DMS79 (cell line): ENCODE measurements around the gene SHROOM3.
A peak's percentile ranks its signal among the peaks of the same experiment; 100 is the strongest.
"Not testable (repeated sequence)": the region's sequence is repeated elsewhere in the genome, so short reads cannot be mapped to it uniquely, and the experiment has no call there.

ENCODE experiments used
- DNase-seq: peaks from one replicate; lab custom pipeline; 2025; lab: John Stamatoyannopoulos, UW

Gene SHROOM3

GRCh38 chr4:76594173-76594572, 159.1 kb downstream of the SHROOM3 start:
- no peak for DNase-seq

DNA sequence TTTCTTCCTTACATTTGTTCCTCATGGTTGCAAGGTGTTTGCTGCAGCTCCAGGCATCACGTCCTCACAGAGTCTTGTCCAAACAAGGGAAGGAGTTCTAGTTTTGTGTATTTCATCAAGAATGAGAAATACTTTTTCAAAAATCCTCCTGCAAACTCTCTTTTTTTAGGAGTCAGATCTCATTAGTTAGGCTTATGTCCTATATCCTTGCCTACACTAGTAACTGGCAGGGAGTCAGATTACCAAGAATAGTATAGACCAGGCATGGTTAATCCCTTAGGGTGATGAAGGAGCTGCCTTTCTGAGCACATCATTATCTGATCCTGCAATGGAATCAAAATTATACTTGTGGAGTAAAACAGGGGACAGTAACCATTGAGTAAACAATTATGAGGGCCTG, 160.4 kb downstream of the SHROOM3 start:
- DNase-seq: no peak

DNA sequence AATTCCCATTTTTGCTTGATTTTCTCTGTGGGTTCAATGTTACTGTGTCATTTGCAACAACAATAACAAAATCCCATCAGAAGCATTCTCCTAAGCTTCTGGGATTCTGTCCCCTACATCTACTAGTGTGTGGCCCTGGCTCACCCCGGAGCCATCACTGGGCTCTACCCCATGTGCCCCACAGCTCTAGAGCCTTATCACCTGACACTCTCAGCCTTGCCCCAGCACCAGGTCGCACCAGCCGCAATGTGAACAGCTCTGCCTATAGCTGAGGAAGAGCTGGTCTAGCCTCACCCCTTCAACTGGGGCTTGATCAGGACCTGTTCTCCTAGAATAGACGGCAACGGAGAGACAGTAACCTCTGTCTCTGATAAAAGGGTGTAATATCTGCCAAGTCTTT, 161.7 kb downstream of the SHROOM3 start:
- no peak for DNase-seq

- DNase-seq: no peak
These were observed 162.5 kb downstream of the SHROOM3 start for GRCh38 chr4:76597423-76597979.

GRCh38 chr4:76600447-76600846, 165.4 kb downstream of the SHROOM3 start:
- no peak for DNase-seq

DNA sequence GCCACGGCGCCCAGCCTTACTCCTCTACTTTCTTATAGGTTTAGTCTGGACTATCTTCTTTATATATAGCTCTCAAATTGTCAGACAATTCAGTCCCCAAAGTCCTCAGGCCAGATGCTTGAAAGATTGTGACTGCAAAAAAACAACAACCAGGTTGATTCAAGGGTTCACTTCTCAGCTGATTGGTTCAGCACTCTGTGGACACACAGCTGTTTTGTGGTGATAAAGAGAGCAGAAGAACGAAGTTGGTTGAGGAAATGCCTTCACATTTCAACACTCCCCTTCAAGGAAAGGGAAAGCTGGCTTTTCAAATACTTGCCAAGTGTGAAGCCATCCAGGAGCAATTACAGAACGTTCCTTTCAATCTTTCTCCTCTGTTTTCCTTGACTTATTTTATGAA, 166.8 kb downstream of the SHROOM3 start:
- DNase-seq: no peak

- DNase-seq: no peak
These were observed 170.1 kb downstream of the SHROOM3 start for GRCh38 chr4:76605099-76605563.

GRCh38 chr4:76606645-76607265, 171.7 kb downstream of the SHROOM3 start:
- DNase-seq: no peak

GRCh38 chr4:76607266-76607799, 172.3 kb downstream of the SHROOM3 start:
- no peak for DNase-seq

DNA sequence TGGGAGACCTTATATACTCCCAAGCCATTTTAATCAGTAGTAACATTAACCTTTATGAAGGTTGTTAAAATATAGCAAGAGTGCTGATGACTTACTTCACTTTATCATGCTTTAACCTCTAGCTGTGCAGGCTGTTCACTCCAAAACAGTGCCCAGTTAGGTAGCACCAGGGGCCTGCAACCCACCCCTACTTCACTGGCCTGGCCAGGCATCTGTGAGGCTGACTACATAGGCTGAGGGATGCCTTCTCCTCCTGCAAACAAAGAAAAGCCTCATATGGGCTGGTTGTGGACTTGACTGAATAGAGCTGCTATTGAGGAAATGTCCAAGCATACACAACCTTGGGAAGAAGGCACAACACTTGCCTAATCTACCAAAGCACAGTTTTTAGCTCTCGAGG, 172.8 kb downstream of the SHROOM3 start:
- no peak for DNase-seq

DNA sequence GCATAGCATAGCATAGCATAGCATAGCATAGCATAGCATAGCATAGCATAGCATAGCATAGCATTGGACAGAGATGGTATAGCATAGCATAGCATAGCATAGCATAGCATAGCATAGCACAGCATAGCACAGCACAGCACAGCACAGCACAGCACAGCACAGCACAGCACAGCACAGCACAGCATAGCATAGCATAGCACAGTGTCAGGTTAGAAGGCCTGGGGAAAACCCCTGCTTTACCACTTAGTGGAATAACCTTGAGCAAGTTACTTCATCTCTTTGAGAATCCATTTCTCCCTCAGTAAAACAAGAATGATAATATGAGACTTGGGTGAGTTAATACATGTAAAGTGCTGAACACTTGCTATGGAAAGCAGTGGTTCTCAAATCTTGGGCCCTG, 173.5 kb downstream of the SHROOM3 start:
- not testable (repeated sequence) for DNase-seq

GRCh38 chr4:76610751-76611547, 175.9 kb downstream of the SHROOM3 start:
- no peak for DNase-seq

GRCh38 chr4:76611616-76612207, 176.7 kb downstream of the SHROOM3 start:
- DNase-seq: no peak

DNA sequence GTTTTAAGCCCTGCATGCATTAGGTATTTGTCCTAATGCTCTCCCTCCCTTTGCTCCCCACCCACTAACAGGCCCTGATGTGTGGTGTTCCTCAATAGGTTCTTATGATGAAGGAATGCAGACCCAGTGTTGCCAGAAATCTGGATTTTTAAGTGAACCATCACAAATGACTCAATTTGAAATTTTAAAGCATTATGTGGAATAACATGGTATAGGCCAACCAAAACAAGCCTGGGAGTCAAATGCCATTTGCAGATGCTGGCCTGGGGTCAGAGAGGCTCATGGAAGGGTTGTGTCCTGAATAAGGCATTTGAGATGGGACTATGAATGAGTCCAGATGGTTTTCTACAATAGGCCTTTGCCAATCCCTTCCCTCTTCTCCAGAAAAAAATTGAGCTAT, 179.6 kb downstream of the SHROOM3 start:
- no peak for DNase-seq

DNA sequence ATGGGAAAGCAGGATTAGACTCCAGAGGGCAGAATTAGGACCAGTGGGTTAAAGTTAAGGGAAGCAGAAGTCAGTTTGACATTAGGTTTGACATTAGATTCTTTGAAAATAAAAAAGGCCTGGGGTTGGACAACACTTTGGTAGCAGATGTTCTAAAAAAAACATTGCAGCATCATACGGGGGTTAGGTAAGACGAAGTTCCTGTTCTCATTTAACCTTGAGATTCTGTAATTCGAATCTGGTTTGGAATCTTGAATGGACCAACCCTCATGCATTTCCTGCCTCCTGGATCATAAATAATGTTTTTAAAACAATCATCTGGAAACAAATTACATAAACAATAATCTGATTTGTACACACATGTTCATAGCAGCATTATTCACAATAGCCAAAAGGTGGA, 181.0 kb downstream of the SHROOM3 start:
- no peak for DNase-seq

GRCh38 chr4:76616526-76616925, 181.5 kb downstream of the SHROOM3 start:
- no peak for DNase-seq

GRCh38 chr4:76620723-76621468, 185.9 kb downstream of the SHROOM3 start:
- DNase-seq: peak; percentile 34

DNA sequence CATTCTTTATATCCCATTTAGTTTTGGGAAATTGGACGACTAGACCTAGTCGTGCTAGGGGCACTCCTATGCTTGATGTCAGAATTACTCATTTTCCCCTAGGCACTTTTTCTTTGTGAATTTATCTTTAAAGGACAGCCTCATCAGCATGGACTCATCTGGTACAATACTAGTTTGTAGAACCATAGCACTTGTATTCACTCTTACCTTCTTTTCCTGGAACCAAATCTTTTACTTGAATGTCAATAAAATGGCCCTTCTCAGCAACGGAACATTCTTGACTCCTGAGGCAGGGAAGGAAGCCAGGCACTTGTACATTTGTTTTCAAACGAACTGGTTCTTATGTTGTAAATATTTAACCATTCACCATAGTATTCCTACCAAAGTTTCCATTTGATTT, 187.1 kb downstream of the SHROOM3 start:
- DNase-seq: no peak

- no peak for DNase-seq
These were observed 187.7 kb downstream of the SHROOM3 start for GRCh38 chr4:76622717-76623116.

GRCh38 chr4:76623217-76624045, 188.4 kb downstream of the SHROOM3 start:
- DNase-seq: no peak

DNA sequence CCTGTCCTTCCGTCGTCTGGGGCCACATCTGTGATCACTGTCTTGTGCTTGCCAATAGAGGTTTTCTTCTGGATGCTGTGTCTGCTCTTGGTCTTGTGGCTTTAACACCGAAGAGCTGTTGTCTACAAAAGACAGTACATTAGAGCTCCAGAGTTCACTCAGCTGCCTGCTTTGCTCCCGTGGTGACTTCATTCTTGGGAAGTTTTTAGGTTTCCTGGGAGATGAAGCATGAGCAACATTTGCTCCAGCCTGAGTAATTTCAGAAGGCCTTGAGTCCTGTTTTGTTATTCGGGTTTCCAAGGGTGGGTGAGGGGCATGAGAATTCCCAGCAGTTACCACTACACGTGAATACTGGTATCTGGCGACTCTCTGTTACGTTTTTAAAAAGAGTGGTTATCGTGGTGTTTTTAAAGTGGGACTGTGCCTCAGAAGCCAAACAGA, 189.2 kb downstream of the SHROOM3 start:
- DNase-seq: no peak
